ENCODE measurements around the gene PRRC2A.

The PRRC2A gene

GRCh38 chr6:31622684-31623091, 2.2 kb downstream of the PRRC2A start:
- no peak for DNase-seq (ENCODE audit: low read depth in 1 of 2, low spot score in 1 of 2)

GRCh38 chr6:31624070-31624469, 3.6 kb downstream of the PRRC2A start:
- no peak for DNase-seq (ENCODE audit: low read depth in 1 of 2, low spot score in 1 of 2)

GRCh38 chr6:31626952-31627351, 6.4 kb downstream of the PRRC2A start:
- DNase-seq (ENCODE audit: low read depth in 1 of 2, low spot score in 1 of 2): no peak

- DNase-seq (ENCODE audit: low read depth in 1 of 2, low spot score in 1 of 2): no peak
Measured at GRCh38 chr6:31627690-31628287, 7.3 kb downstream of the PRRC2A start.

GRCh38 chr6:31629014-31629413, 8.5 kb downstream of the PRRC2A start:
- DNase-seq (ENCODE audit: low read depth in 1 of 2, low spot score in 1 of 2): no peak

GRCh38 chr6:31630177-31630934, 9.8 kb downstream of the PRRC2A start:
- no peak for DNase-seq (ENCODE audit: low read depth in 1 of 2, low spot score in 1 of 2)

- DNase-seq (ENCODE audit: low read depth in 1 of 2, low spot score in 1 of 2): no peak
Measured at GRCh38 chr6:31631209-31631608, 10.7 kb downstream of the PRRC2A start.

GRCh38 chr6:31631681-31632278, 11.3 kb downstream of the PRRC2A start:
- DNase-seq (ENCODE audit: low read depth in 1 of 2, low spot score in 1 of 2): no peak

- no peak for DNase-seq (ENCODE audit: low read depth in 1 of 2, low spot score in 1 of 2)
Measured at GRCh38 chr6:31632279-31632946, 11.9 kb downstream of the PRRC2A start.

GRCh38 chr6:31633447-31633846, 12.9 kb downstream of the PRRC2A start:
- no peak for DNase-seq (ENCODE audit: low read depth in 1 of 2, low spot score in 1 of 2)

- no peak for DNase-seq (ENCODE audit: low read depth in 1 of 2, low spot score in 1 of 2)
Measured at GRCh38 chr6:31634131-31634530, 13.6 kb downstream of the PRRC2A start.

GRCh38 chr6:31634969-31635575, 14.6 kb downstream of the PRRC2A start:
- no peak for DNase-seq (ENCODE audit: low read depth in 1 of 2, low spot score in 1 of 2)

GRCh38 chr6:31636698-31637596, 16.4 kb downstream of the PRRC2A start:
- no peak for DNase-seq (ENCODE audit: low read depth in 1 of 2, low spot score in 1 of 2)

GRCh38 chr6:31639043-31639442, 18.5 kb downstream of the PRRC2A start:
- DNase-seq (ENCODE audit: low read depth in 1 of 2, low spot score in 1 of 2): no peak

- DNase-seq (ENCODE audit: low read depth in 1 of 2, low spot score in 1 of 2): no peak
Measured at GRCh38 chr6:31639449-31639861, 18.9 kb downstream of the PRRC2A start.

- no peak for DNase-seq (ENCODE audit: low read depth in 1 of 2, low spot score in 1 of 2)
Measured at GRCh38 chr6:31640612-31641011, 20.1 kb downstream of the PRRC2A start.

GRCh38 chr6:31641370-31641769, 20.9 kb downstream of the PRRC2A start:
- no peak for DNase-seq (ENCODE audit: low read depth in 1 of 2, low spot score in 1 of 2)

- DNase-seq (ENCODE audit: low read depth in 1 of 2, low spot score in 1 of 2): no peak
Measured at GRCh38 chr6:31642798-31643570, 22.5 kb downstream of the PRRC2A start.

GRCh38 chr6:31643818-31644454, 23.4 kb downstream of the PRRC2A start:
- DNase-seq (ENCODE audit: low read depth in 1 of 2, low spot score in 1 of 2): no peak
